Choroid plexus epithelial cell (primary cell): ENCODE measurements around the gene TGFBR3L.

Experiments used
- DNase-seq: peaks from one replicate; pipeline ENCODE4 v3.0.0-alpha.2; 2010; ENCODE audit warnings: low read depth
- H3K4me3 ChIP-seq: 2 replicates; pipeline ENCODE4 v1.5.1; 2011; ENCODE audit warnings: low read depth, mild to moderate bottlenecking, control low read depth, low read length, moderate library complexity
- TF ChIP-seq, protein P1 (sequence below): conservative IDR thresholded peaks from 2 replicates; pipeline ENCODE4 v1.5.1; 2011; ENCODE audit warnings: low read depth, mild to moderate bottlenecking, control low read depth, inconsistent platforms, low read length, moderate library complexity

Gene TGFBR3L

DNA sequence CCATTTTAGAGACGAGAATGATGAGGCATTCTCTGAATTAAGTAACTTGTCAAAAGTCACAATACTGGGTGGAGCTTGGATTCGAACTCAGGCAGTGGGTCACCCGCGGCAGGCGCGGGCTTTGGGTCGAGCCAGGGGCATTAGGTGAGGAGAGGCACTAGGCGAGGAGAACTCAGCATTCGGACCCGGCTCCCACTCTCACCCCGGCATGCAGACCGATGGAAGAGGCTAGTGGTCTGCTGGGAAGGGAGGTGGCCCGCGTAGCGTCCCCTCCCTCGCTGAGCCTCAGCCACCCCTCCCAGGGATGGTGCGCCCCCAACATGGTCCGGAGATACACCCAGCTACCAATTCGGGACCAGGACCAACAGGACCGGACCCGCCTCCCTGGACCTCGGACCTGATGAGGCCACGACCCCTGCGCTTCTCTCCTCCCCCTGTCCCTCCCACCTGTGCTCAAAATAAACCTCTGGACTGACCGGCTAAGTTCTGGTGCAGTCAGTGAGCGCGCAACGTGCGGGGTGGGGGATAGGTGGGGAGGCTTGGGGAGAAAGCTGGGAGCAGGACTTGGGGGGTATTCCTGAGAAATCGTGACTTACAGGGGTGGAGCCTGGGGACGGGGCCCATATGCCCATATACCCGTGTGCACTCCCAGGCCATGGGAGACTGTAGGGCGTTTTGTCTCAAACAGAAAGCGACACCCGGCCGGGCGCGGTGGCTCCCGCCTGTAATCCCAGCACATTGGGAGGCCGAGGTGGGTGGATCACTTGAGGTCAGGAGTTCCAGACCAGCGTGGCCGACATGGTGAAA lies 4.2 kb downstream of the TGFBR3L start:
- no peak overlapping the region for H3K4me3 ChIP-seq
- DNase-seq, result no peak
- TF ChIP-seq, protein P1, sequence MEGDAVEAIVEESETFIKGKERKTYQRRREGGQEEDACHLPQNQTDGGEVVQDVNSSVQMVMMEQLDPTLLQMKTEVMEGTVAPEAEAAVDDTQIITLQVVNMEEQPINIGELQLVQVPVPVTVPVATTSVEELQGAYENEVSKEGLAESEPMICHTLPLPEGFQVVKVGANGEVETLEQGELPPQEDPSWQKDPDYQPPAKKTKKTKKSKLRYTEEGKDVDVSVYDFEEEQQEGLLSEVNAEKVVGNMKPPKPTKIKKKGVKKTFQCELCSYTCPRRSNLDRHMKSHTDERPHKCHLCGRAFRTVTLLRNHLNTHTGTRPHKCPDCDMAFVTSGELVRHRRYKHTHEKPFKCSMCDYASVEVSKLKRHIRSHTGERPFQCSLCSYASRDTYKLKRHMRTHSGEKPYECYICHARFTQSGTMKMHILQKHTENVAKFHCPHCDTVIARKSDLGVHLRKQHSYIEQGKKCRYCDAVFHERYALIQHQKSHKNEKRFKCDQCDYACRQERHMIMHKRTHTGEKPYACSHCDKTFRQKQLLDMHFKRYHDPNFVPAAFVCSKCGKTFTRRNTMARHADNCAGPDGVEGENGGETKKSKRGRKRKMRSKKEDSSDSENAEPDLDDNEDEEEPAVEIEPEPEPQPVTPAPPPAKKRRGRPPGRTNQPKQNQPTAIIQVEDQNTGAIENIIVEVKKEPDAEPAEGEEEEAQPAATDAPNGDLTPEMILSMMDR, result no peak

DNA sequence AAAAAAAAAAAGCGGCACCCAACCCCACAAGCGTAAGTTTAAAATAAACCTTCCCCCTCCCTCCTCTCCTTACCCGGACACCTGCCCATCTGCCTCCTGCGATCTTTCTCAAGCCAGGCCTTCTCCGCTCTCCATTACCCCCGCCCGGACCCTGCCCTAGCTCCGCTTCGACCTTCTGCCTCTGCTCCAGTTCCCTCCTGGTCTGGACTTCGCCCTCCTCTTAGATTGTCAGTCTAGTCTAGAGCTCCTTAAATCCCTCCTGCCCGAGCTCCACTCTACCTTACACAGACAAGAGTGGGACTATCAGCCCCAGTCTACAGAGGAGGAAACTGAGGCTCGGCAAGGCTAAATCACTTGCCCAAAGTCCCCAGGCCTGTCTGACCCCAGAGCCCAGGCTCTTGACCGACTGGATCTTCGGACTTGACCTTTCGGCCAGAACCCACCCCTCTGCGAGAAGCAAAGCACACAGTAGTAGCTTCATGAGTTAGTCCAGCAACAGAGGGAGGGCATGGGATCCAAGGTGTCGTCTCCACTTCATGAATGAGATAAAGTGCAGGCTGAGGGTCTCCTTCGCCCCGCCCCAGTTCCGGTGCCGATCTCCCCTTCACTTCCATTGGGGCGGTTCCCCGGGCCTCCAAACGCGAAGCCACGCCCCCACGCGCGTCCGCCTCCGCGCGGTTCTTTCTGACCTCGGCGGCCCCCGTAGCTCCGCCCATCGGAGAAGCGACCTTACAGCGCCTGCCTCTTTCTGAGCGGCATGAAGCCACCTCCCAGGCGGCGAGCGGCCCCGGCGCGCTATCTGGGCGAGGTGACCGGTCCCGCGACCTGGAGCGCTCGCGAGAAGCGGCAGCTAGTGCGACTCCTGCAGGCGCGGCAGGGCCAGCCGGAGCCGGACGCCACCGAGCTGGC lies 5.2 kb downstream of the TGFBR3L start, which contains the start of gene SNAPC2:
Gene SNAPC2, plus strand, starts transcription at position 729 of the 909 bp plus-strand sequence. Its CDS starts 29 bp downstream, at position 758.
- TF ChIP-seq, protein P1, result no peak
- DNase-seq, result peak; percentile 95
- peak within 1 kb of the TSS; percentile 80 for H3K4me3 ChIP-seq

DNA sequence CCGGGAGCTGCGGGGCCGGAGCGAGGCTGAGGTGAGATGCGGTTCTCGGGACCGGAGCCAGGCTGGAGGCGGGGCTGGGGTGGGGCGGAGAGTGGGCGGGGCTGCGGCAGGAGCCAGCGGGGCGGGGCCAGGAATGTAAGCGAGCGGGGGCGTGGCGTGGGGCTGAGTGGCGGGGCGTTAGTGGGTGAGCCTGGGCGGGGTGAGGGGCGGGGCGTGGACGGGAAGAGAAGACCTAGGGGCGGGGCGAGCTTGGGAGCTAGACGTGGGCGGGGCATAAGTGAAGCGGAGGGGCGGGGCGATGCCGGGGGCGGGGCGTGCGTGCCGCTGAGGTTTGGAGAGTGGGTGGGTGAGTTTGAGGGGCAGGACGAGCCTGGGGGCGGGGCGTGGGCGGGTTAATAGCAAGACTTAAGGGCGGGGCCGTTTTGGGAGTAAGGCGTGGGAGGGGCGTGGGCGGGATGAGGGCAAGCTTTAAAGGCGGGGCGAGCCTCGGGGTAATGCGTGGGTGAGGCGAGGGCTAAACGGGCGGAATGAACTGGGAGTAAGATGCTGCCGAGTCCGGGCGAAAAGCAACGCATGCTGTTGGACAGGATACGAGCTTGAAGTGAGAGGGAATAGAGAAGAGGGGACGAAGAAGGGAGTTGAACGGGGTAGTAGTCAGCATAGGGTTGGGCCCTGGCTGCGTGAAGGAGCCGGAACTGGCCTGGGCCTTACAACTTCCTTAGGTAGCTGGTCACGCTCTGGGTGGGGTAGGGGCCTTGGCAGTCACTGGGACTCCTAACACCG lies 6.1 kb downstream of the TGFBR3L start:
- TF ChIP-seq, protein P1, result no peak
- peak; percentile 99 for DNase-seq
- H3K4me3 ChIP-seq, result peak overlapping the region; percentile 80

DNA sequence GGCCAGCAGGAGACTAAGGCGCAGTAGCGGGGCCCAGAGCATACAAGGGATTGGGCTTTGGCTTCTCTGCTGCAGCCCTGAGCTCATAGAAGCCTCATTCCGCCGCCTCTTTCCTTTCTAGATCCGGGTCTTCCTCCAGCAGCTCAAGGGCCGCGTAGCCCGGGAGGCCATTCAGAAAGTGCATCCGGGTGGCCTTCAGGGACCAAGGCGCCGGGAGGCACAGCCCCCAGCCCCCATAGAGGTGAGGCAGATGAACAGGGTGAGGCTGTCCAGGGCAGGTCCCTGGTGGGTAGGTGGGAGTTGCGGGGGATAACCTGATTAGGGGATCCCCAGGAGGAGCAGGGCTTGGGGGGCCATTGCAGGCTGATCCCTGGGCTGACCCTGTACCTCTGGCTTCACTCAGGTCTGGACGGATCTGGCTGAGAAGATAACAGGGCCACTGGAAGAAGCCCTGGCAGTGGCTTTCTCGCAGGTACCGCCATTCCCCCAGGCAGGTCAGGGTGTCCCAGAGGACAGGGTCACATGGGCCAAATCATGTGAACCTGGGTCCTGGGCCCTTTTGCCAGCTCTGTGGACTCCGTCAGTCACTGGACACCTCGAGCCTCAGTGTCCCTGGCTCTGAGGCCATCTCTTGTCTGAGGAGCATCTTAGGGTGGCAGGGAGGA lies 6.8 kb downstream of the TGFBR3L start:
- DNase-seq, result no peak
- TF ChIP-seq, protein P1, result no peak
- H3K4me3 ChIP-seq, result peak overlapping the region; percentile 58

DNA sequence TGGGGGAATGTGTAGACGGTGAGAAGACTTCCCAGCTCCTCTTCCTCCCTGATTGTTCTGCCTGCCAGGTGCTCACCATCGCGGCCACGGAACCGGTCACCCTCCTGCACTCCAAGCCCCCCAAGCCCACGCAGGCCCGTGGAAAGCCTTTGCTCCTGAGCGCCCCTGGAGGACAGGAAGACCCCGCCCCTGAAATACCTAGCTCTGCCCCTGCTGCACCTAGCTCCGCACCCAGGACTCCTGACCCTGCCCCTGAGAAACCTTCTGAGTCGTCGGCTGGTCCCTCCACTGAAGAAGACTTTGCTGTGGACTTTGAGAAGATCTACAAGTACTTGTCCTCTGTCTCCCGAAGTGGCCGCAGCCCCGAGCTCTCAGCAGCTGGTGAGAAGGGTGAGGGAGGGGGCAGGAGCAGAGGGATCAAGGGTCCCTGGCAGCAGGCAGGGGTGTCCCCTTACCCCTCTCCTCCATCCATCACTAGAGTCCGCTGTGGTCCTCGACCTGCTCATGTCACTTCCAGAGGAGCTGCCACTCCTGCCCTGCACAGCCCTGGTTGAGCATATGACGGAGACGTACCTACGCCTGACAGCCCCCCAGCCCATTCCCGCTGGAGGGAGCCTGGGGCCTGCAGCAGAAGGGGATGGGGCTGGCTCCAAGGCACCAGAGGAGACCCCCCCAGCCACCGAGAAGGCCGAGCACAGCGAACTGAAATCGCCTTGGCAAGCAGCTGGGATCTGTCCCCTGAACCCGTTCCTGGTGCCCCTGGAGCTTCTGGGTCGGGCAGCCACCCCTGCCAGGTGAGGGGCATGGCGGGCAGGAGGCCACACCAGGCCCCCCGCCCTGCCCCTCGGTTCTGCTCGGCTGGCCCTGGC lies 7.6 kb downstream of the TGFBR3L start:
- no peak overlapping the region for H3K4me3 ChIP-seq
- no peak for DNase-seq
- TF ChIP-seq, protein P1, result no peak
